NCI-H1436 treated with DMSO at 0.1 percent for 48 hours (cell line): Measurements from ENCODE around the gene ZNF175.

Experiments used
- DNase-seq: peaks from one replicate; lab custom pipeline; 2025; lab: John Stamatoyannopoulos, UW

Gene ZNF175

DNA sequence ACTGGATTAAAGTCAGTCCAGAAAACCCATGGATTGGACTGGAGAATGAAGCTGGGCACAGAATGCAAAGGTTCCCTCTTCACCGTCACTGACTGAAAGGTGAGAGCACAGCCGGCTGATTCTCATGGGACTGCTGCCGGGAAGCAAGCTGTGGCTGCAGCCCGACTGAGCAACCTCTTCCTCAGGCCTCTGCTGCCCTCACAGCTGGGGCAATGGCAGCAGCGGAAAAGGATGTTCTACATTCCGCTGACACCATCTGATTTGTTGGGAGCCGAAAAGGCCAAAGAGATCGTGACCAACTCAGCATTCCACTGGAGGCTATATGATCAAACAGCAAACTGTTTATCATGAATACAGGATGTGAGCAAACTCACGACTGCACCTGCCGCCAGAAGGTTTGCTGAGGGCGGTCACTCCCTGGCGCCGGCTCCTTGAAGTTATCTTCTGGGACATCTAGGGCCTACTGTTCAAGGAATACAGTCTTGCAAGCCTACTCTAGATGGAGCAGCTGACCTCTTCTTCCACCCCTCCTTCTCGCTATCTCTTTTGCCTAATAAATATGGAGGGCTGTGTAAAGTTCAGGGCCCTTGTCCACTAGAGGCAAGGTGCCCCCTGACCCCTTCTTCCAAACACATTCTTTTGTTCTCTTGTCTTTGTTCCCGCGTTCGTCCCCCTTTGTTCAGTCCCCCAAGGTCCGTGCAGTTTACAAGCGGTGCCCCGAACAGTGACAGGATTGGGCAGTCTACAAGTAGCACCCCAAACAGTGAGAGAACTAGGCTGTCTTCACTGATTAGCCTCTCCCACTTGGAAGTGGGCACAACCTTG lies 20.0 kb upstream of the ZNF175 start:
- DNase-seq: no peak

DNA sequence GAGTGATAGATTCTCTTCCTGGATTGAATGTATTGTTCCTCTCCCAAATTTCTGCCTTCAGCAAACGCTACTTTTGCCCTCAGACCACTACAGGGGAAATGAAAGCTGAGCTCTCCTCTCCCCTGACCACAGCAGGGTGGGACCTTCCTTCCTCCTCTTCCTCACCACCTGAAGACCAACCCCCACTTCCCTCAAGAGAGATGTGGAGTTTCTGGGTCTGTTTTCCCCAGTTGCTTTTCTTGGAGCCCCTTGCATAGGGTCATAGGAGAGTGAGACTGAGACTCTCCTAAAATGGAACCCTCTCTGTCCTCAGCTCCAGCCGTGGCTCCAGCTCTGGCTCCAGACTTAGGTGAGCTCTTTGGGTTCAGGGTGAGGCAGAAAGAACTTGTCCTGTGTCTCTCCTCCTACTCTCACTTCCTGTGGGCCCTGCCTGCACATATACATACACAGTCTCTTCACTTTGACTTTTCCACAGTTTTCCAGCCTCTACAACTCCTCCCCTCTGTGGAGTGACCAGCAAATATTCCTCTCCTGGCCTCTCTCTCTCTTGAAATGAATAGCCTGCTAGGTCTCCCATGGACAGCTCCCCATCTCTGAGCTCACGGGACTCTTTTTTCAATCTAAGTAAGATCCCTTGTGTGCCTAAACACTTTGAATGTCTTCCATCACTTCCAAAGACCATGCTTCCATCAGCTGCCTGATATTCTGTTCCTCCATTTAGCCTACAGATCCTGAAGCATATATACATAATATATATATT lies 19.2 kb upstream of the ZNF175 start:
- DNase-seq: no peak

DNA sequence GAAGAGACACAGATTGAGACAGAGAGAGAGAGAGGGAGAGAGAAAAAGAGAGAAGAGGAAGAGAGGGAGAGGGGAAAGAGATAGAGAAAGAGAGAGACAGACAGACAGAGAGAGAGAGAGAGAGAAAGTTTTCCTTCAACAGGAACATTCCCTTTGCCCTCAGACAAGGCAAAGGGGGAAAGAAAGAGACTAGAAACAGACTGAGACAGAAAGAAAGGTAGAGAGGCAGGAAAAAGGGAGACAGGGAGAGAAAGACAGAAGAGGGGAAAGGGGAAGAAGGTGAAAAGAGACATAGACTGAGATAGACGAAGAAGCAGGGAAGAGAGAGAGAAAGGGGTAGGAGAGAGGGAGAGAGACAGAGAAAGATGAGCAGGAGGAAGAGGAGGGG lies 18.5 kb upstream of the ZNF175 start:
- DNase-seq: no peak

DNA sequence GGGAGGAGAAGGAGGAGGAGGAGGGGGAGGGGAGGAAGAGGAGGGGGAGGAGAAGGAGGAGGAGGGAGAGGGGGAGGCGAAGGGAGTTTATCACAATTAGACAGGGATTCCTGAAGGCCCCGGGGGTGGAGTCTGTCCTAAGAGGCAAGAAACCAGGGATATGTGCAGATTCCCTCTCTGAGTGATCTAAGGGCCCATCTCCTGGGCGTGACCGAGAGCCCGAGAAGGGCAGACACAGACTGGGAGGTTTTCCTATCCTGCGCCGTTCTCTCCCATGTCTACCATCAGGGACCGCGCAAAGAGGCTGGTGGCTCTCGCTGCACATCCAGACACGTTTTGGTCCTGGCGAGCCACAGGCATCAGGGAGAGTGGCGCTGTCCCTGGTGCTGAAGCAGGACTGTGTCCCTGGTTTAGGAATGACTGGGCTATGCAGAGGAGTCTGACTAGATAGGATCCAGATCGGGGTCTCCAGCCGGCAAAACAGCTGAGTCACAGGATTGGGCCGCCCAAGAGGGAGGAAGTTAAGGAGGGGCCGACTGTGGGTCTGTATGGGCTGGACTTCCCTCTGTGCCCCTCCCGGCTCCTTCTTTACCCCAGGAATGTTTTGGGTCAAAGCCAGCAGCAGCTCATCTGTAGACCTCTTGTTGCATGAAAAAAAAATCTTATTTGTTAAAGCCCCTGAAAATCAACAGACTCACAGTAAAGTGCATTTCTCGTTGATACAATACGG lies 17.9 kb upstream of the ZNF175 start:
- DNase-seq: no peak

DNA sequence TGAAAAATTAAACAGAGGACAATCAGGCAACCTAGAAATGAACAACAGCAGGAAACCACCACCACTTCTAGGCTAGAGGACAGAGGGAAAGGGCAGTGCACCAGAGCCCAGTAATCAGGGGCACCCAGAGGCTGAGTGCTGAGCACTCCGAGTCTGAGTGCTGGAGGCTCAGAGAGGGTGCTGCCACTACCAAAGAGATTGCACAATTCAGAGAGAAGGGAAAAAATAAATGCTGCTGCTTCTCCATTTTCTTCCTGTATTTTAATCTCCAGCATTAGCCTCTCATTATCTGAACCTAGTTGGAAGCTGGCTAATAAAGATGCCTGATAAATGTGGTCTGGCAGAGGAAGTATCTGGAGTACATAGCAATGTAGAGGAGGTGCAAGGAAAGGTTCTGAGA lies 11.8 kb upstream of the ZNF175 start:
- no peak for DNase-seq

DNA sequence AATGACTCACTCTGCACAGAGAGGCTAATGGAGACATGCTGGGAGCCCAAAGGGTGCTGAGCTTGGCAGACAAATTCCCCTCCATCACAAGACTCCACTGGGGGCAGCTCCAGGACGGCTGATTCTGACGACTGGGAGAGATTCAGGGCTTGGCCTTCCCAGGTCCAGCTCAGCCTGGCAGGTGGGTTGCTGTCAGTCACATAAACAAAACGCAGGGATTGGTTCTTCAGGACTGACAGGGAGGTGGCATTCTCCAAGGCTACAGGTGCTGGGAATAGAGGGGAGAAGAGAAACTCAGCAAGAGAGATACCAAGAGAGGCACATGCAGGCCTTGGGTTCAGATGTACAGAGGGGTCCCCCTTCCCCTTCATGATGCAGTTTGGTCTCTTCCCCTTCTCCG lies 10.7 kb upstream of the ZNF175 start:
- DNase-seq: no peak

DNA sequence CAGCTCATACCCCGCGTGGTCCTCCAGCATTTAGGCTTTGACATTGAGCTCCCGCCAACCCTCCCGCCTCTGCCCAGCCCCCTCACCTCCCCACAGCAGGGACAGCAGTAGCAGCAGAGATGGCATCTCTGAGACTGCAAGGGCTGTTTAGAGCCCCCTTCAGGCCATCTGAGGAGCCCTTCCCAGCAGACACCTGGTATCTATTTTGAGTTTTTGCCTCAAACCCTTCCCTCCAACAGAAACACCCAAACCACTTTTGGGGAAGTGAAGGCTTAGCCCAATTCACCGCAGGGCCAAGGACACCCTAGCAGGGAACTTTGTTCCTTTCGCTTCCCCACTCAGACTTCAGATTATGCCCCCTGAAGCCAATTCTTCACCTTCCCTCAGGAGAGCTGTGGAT lies 6.3 kb upstream of the ZNF175 start:
- no peak for DNase-seq

DNA sequence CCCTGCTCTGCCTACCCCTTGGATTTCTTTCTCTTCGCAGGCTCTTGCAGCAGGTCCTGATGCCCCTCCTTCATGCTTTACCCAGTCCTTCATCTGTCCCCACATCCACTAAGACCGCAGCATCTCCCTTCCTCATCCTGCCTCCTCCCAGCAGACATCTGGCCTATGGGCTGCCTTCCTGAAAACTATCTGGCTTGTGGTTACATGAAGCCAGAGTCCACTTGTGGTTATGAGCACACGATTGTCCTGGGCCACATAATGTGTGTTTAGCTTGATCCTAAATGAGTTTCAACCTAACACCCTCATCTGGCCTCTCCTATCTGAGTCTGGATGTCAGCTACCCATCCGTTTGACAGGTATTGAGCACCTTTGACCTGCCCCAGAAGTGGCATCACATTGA lies 5.5 kb upstream of the ZNF175 start:
- DNase-seq: no peak

DNA sequence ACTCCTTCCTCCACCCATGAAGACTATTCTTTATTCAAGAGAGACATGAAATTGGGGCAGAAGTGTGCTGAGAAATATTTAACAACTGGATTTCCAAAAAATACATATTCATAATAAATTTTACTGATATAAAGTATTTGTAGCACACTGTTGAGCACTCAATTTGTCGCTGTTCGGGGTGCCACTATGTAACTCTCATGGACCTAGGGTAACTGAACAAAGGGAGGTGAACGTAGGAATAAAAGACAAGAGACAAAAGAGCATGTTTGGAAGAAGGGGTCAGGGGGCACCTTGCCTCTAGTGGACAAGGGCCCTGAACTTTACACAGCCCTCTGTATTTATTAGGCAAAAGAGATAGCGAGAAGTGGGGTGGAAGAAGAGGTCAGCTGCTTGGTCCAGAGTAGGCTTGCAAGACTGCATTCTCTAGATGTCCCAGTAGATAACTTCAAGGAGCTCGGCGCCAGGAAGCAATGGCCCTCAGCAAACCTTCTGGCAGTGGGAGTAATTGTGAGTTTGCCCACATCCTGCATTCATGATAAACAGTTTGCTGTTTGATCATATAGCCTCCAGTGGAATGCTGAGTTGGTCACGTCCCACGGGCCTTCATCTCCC lies 4.5 kb upstream of the ZNF175 start:
- DNase-seq: no peak

DNA sequence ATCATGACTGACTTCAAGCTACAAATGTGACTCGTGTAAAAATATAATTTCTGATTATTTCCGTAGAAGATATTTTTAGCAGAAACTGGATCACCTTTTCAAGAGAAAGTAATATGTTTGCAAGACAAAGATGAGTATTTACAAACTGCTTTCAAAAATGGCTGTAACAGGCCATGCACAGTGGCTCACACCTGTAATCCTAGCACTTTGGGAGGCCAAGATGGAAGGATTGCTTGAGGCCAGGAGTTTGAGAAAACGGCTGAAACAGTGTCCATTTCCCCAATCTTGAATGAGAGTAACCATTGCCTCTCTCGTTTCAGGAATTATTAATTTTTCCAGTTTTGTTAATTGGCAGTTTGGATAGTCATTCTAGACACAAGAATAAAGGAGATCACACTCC lies 3.5 kb upstream of the ZNF175 start:
- DNase-seq: no peak

DNA sequence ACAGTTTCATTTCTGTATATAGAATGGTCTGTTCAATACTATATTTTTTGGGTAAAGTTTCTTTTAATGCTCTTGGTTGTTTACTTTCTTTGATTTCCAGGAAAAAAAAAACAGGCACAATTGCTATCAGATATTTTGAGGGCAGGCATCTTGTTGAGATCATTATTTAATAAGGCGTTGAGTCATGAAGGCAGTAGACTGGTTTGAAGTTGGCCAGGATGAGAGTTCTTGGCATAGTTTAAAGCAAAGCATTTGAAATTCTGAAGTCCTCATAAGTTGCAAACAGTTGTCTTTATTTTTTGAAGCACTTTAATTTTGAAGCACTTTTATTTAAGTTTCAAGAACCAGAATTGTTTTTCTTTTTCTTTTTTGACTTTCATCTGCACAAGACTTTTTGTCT lies 2.6 kb upstream of the ZNF175 start:
- no peak for DNase-seq

DNA sequence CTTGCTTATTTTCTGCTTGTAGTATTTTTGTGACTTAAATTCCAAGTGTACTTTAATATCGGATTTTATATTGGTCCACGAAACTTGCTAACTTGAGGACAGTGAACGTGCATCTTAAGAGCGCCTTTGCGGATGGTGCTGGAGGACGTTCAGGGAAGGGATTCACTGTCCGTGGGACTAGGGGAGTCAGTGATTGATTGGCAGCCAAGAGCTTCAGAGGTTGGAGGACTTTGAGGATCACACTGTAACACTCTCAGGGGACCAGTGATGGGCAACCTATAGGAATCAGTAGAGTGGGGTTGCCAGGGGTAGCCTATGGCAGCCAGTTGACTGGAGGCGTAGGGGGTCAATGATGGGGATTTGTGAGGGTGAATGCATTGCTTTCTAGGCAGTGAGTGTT lies 516 bp downstream of the ZNF175 start:
- DNase-seq: no peak

DNA sequence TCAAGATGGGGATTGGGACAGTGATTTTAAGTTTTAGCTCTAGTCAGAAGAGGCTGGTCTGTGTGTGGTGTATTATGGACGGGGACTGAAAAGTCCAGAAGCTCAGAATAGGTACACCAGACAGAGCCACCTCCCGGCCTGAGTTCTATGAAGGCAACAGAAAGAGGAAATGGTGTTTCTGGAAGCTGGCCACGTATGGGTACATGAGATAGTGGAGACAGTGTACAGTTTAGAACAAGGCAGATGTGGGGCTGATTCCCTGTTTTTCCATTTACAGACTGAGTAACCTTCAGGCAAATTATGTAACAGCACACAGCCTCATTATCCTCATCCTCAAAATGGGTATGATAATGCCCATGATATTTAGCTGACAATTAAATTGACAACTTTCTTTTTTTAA lies 1.3 kb downstream of the ZNF175 start:
- DNase-seq: no peak

DNA sequence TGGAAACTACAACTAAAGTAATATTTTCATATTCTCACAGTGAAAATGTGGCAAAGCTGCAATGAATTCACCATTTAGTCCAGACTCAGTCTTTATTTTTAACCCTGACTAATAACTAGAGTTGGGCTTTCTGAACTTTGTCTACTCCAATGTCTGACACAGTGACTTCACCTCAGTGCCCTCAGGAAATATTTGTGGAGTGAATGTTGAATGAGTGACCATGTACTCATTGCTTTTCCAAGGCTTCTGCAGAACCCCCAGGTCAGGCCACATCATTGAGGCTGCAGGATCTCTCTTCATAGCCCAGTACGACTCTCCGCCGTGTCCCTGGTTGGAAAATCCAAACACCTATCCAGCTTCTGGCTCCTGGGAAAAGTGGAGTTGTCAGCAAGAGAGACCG lies 1.8 kb downstream of the ZNF175 start:
- DNase-seq: no peak

DNA sequence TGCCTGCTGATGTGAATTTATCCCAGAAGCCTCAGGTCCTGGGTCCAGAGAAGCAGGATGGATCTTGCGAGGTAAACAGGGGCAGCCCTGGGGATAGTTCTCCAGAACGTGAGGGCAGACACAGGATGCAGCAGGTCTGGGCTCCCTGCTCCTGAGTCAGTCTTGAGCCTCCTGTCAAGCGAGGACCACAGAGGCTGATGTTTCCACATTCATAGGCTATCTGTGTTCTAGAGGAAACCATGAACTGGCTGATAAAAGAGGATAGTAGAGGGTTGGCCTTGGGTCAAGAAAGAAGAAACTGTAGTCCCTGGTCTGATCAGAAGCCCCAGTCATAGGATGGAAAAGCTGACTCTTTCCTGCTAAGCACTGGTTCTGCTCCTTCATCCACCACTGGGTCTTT lies 2.2 kb downstream of the ZNF175 start:
- DNase-seq: no peak

DNA sequence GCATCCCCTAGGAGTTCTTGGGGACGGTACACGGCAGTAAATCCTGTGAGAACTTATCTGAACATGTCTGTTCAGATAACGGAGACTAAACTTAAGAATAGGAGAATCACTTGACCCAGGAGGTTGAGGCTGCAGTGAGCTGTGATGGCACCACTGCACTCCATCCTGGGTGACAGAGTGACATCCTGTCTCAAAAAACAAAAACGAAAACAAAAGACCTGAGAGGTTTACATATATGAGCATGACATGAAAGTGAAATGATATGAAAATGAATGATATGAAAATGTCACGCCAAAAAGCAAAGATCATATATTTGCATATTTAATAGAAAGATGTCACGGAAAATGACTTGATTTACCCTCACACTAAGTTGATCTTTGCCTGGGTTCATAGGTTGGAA lies 5.8 kb downstream of the ZNF175 start:
- DNase-seq: no peak

DNA sequence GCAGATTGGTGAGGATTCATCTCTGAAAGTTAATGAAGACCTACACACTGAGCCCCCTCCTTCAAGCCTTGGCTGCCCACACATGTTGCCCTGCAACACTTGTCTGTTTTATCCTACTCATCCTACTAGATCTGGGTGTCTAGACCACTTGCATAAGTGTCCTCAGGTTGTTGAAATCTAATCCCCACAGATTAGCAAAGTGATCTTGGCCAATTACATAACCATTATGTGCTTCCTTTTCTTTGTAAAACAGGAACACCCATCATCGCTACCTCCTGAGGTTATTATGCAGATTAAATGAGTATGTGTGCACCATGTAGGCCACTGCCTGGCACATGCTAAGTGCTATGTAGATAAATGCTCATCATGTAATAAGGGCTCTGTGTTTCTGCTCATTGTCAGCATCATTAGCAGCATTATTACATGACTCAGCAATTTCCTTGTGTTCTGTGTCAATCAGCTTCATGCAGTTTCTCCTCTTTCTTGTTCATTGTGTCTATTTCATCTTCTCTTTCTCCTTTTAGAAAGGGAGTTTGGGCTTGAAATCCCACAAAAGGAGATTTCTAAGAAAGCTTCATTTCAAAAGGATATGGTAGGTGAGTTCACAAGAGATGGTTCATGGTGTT lies 15.1 kb downstream of the ZNF175 start:
- no peak for DNase-seq

DNA sequence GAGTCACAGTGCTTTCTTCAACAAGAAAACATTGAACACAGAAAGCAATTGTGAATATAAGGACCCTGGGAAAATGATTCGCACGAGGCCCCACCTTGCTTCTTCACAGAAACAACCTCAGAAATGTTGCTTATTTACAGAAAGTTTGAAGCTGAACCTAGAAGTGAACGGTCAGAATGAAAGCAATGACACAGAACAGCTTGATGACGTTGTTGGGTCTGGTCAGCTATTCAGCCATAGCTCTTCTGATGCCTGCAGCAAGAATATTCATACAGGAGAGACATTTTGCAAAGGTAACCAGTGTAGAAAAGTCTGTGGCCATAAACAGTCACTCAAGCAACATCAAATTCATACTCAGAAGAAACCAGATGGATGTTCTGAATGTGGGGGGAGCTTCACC lies 15.7 kb downstream of the ZNF175 start:
- no peak for DNase-seq

DNA sequence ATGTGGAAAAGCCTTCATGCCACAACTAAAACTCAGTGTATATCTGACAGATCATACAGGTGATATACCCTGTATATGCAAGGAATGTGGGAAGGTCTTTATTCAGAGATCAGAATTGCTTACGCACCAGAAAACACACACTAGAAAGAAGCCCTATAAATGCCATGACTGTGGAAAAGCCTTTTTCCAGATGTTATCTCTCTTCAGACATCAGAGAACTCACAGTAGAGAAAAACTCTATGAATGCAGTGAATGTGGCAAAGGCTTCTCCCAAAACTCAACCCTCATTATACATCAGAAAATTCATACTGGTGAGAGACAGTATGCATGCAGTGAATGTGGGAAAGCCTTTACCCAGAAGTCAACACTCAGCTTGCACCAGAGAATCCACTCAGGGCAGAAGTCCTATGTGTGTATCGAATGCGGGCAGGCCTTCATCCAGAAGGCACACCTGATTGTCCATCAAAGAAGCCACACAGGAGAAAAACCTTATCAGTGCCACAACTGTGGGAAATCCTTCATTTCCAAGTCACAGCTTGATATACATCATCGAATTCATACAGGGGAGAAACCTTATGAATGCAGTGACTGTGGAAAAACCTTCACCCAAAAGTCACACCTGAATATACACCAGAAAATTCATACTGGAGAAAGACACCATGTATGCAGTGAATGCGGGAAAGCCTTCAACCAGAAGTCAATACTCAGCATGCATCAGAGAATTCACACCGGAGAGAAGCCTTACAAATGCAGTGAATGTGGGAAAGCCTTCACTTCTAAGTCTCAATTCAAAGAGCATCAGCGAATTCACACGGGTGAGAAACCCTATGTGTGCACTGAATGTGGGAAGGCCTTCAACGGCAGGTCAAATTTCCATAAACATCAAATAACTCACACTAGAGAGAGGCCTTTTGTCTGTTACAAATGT lies 16.4 kb downstream of the ZNF175 start:
- DNase-seq: no peak

DNA sequence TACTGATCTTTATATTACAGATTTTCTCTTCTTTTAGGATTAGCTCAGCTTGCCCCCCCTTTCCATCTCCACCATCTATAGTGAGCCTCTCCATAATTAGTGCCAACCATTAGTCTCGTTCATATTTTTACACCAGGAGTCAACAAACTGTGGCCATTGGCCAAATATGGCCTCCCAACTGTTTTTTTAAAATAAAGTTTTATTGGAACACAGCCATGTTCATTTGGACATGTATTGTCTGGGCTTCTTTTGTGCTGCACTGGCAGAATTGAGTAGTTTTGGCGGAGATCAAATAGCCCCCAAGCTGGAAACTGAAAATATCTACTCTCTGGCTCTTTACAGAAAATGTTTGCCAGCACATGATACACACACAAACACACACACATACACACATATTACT lies 18.4 kb downstream of the ZNF175 start:
- no peak for DNase-seq

DNA sequence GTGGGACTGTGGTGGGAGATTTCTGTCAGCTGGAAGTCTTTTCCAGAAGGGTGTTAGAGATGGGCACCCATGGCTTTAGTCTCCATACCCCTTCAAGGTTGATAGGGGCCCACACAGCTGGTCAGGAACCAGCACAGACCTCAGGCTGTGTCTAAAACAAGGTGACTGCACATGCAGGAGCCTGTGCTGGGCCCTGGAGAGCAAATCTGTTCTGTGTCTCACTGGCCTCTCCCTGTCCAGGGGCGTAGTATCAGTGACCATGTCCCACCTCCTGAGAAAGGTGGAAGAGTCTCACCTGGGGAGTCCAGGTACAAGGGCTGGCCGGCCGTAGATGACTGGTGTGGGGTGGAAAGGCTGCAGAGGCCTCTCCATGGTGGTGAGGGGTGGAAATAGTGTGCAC lies 19.4 kb downstream of the ZNF175 start:
- DNase-seq: no peak
